Urinary bladder (tissue), 4 donors: ENCODE results near the gene WDR77. TPM values are rescaled to one million over a fixed set of nuclear protein-coding genes. Genes with fewer than 3 reads are reported as not detected.

Experiments
- DNase-seq: peaks from one replicate; pipeline ENCODE4 v3.0.0-alpha.2; 2015; ENCODE audit errors: extremely low spot score
- H3K27ac ChIP-seq: one replicate; pipeline ENCODE4 v1.5.1; 2013; ENCODE audit warnings: low read depth, mild to moderate bottlenecking, moderate library complexity
- H3K36me3 ChIP-seq: one replicate; pipeline ENCODE4 v1.6.1; 2013; ENCODE audit warnings: mild to moderate bottlenecking, moderate library complexity; ENCODE audit not compliant: insufficient read depth
- H3K4me1 ChIP-seq: one replicate; pipeline ENCODE4 v1.6.1; 2013; ENCODE audit warnings: mild to moderate bottlenecking, moderate library complexity; ENCODE audit not compliant: insufficient read depth
- H3K4me3 ChIP-seq: one replicate; pipeline ENCODE4 v1.5.1; 2013; ENCODE audit warnings: low read depth, low read length
- WGBS: extraction: QIAGEN DNeasy Blood & Tissue Kit; methylation state at CpG from one replicate; pipeline ENCODE4 v1.1.7; 2013; 5-methylcytosine and 5-hydroxymethylcytosine counted together
- polyA plus RNA-seq: library from polyadenylated mRNA; stranded (reverse); fragments of 200-250 nt; gene quantifications from one replicate; pipeline ENCODE4 v1.2.3, GENCODE V29; 2013
- total RNA-seq: library from RNA; depleted of rRNA; stranded (reverse); fragments of >200 nt; gene quantifications from one replicate; pipeline ENCODE4 v1.2.3, GENCODE V29; 2014
- donor health status: healthy with polysubstance abuse.
- donor health status: healthy.

WDR77 gene
- total and polyA plus RNA-seq, 2 donors: 21.8 to 27.3 TPM

DNA sequence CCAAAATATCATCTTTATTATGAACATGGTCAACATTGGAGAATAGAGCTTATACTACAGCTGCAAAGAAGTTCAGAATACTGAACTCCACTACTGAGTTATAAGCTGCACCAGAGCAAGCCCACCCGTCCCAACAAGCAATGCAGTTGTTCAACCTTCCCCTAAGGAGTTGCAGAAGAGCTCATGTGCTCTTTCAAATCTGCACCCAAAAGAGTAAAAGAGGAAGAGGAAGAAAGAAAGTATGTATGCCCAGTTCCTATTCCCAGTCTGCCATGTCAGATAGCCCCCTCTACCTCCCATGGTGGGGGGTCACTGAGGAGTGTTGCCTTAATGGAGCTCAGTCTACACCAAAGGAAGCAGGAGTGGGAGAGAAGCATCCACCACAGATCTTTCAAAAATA, 31.6 kb upstream of the WDR77 start:
- DNase-seq: no peak
- WGBS: 55% methylated on average over 1 of the region's 1 CpG
- Histone ChIP-seq H3K4me3 (no peak overlapping the region), H3K27ac (no peak overlapping the region), H3K4me1 (no peaks in the 10 kb centered on the region), H3K36me3 (no peaks in the 10 kb centered on the region)

DNA sequence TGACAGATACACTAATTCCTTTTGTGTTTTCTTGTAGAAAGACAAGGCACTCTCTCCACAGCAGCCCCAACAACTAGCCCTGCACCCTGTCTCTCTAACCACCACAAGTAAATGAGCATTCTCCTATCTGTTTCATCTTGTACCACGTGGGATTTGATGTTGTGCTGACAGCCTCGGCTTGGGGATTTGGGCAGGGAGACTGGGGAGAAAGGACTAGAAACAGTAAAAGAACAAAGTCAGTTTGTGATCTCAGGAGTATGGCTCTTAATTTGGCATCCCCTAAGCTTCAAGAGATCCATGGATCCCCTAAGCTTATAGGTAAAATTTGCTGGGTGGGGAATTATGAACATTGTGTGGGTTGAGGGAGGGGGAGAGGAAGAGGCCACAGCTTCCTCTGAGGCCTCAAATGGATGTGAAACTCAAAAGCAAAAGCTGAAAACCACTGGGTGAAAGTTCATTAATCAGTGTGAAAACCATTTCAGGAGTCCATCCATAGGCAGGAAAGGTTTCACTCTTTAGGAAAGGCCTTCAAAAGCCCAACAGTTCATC, 27.8 kb upstream of the WDR77 start:
- Histone ChIP-seq H3K36me3 (no peaks in the 10 kb centered on the region), H3K27ac (no peak overlapping the region), H3K4me3 (no peak overlapping the region), H3K4me1 (no peaks in the 10 kb centered on the region)
- DNase-seq: no peak
- WGBS: 42% methylated on average over 2 of the region's 2 CpGs

DNA sequence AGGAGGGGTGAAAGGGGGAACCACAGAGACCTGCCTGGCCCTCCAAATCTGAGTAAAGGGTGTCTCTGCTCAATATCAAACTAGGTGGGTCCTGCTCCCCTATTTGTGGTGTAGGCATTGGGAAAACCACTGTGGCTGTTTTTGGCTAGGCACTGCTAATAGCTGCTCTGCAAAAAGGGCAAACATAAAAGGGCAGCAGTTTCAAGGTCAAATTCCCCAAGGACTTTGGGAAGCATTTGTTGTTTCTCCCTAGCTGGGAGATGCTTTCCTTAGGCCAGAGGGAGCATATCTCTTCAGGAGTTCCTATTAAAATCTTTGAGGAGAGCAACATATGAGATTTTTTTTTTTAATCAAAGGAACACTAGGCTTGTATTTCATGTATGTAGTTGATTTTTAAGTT, 27.2 kb upstream of the WDR77 start:
- no peak overlapping the region for H3K4me3 ChIP-seq
- DNase-seq: no peak
- H3K36me3 ChIP-seq: no peaks in the 10 kb centered on the region
- H3K4me1 ChIP-seq: no peaks in the 10 kb centered on the region
- no peak overlapping the region for H3K27ac ChIP-seq

DNA sequence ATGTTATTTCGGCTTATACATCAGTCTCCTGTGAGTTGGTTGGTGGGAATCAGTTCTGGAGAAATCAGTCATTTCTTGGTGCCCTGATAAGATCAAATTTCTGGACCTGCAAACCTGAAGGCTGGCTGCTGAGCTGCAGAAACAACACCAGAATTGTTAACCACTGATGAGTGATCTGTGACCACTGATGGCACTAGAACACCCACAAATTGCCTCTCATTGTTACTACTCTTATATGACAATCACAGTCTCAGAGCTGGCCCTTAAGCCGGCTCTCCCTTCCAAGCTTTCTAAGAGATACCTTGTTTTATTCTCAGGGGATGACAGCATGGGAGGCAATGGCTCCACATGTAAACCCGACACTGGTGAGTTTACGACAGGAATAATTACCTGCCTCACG, 26.6 kb upstream of the WDR77 start:
- WGBS: 72% methylated on average over 5 of the region's 5 CpGs
- Histone ChIP-seq H3K36me3 (no peaks in the 10 kb centered on the region), H3K27ac (no peak overlapping the region), H3K4me1 (no peaks in the 10 kb centered on the region), H3K4me3 (no peak overlapping the region)
- DNase-seq: no peak

DNA sequence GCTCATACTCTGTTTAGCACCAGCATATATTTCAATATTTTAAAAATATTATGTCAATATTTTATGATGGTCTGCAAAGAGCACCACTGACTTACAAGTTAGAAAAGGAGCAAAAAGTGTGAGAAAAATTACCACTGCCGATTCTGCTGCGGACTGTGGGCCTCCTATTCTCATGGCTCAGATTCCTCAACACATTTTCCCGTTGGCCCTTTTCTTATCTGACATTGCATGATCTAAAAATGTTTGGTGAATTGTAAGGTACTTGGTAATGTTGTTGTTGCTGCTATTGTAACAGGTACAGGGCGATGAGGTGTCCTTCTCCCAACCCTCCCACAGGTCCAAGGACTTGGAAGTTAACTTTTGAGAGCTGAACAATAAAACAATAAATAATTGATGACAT, 25.5 kb upstream of the WDR77 start:
- no peak for DNase-seq
- Histone ChIP-seq H3K4me3 (no peak overlapping the region), H3K36me3 (no peaks in the 10 kb centered on the region), H3K27ac (no peak overlapping the region), H3K4me1 (no peaks in the 10 kb centered on the region)
- 74% methylated on average over 4 of the region's 4 CpGs for WGBS

DNA sequence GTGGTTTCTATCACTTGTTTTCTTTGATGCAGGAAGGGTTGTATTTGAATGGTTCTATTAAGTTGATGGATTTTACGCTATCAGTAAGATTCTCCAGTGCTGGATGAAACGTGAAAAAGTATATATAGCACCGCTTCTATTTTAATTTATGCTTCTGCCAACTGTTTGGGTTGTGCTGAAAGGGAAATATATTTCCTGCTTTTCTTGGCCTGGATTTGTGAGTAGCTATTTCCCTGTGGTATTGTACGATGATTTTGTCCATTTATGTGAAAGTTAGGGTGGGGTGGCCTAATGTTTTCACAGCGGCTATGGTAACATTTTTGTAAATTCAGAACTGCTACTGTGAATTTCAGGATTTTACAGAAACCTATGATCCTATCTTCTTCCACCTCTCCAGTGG, 25.1 kb upstream of the WDR77 start:
- Histone ChIP-seq H3K4me3 (no peak overlapping the region), H3K36me3 (no peaks in the 10 kb centered on the region), H3K4me1 (no peaks in the 10 kb centered on the region), H3K27ac (no peak overlapping the region)
- 56% methylated on average over 5 of the region's 5 CpGs for WGBS
- DNase-seq: no peak

DNA sequence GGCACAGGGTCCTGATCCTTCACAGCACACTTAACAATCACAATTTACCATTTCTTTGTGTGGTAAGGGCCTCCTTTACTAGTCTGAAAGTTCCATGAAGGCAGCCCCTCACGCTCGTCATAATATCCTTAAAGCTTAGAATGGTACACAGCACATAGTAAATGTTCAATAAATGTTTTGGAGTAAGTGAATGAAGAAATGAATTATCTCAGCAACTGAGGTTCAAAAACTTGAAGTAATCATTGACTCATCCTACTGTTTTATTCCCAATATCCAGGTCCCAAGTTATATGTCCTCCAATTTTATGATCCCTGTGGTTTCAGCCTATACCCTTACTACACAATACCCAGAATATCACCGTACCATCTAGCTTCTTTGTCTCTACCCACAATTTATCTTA, 22.5 kb upstream of the WDR77 start:
- H3K27ac ChIP-seq: no peak overlapping the region
- no peaks in the 10 kb centered on the region for H3K36me3 ChIP-seq
- H3K4me1 ChIP-seq: no peaks in the 10 kb centered on the region
- DNase-seq: no peak
- WGBS: 91% methylated on average over 3 of the region's 3 CpGs
- H3K4me3 ChIP-seq: no peak overlapping the region

DNA sequence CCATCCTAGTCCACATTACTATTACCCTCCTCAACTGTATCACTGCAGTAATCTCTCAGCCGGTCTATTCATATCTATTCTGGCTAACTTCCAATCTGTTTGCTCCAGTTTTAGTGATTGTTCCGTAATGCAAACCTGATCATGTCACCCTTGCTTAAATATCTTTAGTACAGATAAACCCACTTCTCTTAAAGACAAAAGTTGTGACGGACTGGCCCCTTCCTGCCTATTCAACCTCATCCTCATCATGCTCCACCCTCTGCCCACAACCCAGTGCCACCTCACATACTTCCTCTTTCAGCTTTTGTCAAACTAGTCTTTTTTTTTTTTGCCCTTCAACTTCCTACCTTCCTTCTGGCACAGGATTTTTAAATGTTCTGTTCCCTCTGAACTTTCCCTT, 22.0 kb upstream of the WDR77 start:
- Histone ChIP-seq H3K36me3 (no peaks in the 10 kb centered on the region), H3K4me1 (no peaks in the 10 kb centered on the region), H3K4me3 (no peak overlapping the region), H3K27ac (no peak overlapping the region)
- DNase-seq: no peak
- 57% methylated on average over 3 of the region's 3 CpGs for WGBS

DNA sequence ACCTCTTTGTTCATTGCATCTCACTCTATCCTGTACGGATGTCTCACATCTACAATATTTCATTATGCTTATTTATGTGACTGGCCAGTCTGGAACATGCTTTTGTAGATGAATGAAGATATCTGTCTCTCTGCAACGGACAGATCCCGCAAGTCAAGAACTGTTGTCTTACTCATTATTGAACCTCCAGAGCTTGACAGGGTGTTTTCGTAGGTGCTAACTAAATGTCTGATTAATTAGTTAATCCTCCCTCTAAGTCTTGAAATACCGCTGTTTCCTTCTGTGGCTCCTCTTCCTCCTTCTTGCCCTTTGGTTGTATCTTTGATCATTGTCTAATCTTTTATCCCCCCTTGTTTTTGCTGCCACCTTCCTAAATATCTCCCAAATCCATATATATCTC, 21.5 kb upstream of the WDR77 start:
- DNase-seq: no peak
- no peaks in the 10 kb centered on the region for H3K4me1 ChIP-seq
- H3K27ac ChIP-seq: no peak overlapping the region
- H3K4me3 ChIP-seq: no peak overlapping the region
- WGBS: 85% methylated on average over 5 of the region's 5 CpGs
- H3K36me3 ChIP-seq: no peaks in the 10 kb centered on the region

DNA sequence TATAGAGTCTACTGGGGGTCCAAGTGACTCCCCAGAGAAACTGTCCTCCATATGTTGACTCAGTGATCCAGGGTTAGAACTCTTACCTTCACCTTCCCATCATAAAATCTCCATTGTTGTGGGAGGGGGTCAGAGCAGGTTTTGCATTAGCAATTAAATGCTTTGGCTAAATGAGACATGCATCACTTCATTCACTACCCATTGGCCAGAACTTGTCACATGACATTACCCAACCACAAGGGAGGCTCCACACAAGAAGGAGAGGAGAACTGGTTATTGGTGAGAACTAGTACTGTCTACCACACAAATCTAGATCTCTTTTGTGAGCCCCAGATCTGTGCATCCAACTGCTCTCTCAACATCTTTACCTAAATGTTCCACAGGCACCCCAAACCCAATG, 20.5 kb upstream of the WDR77 start:
- Histone ChIP-seq H3K4me3 (no peak overlapping the region), H3K27ac (no peak overlapping the region), H3K36me3 (no peaks in the 10 kb centered on the region), H3K4me1 (no peaks in the 10 kb centered on the region)
- no peak for DNase-seq

DNA sequence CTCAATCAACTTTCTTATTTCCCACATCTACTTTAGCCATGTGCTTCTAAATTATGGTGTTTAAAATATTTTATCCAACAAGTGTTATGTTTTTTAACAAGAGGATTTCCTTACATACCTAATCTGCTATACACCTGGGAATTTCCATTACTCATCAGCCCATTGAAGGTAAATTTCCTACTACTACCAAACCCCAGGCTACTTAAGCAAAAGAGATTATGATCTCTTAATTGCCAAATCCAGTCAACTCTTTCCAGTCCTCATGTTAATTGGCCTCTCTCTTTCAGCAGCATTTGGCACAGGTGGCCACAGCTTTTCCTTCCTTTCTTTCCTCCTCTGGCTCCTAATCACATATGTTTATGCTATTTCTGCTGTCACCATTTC, 19.7 kb upstream of the WDR77 start:
- Histone ChIP-seq H3K27ac (no peak overlapping the region), H3K36me3 (no peaks in the 10 kb centered on the region), H3K4me1 (no peaks in the 10 kb centered on the region), H3K4me3 (no peak overlapping the region)
- no peak for DNase-seq

DNA sequence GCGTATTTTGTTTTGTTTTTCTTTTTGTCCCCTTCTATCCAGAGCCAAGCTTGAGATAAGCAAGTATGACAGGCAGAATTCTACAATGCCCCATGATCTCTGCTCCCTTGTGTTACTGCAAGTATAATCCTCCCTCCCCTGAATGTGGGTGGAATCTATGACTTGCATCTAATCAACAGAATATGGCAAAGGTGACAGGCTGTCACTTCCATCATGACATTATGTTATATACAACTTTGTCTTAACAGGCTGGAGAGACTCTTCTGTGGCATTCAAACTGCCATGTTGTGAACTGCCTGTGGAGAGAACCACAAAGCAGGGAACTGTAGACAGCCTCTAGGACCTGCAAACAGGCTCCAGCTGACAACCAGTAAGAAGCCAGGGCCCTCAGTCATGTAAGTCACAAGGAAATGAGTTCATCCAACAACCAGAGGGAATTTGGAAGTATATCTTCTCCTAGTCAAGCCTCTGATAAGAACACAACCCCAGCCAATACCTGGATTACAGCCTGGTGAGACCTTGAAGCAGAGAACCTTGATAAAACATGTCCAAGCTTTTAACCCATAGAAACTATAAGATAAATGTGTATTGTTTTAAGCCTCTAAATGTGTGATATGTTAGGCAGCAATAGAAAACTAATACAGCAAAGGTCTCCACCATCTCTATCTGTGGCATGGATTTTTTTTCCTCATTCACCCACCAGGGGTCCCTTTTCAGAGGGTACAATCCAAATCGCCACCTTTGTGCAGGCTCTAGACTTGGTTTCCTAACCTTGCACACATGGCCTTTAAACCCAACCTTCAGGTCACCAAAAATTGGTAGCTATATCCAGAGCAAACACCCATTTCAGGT, 19.0 kb upstream of the WDR77 start:
- no peak for DNase-seq
- 91% methylated on average over 2 of the region's 2 CpGs for WGBS
- no peaks in the 10 kb centered on the region for H3K4me1 ChIP-seq
- H3K4me3 ChIP-seq: no peak overlapping the region
- H3K36me3 ChIP-seq: no peaks in the 10 kb centered on the region
- H3K27ac ChIP-seq: no peak overlapping the region

DNA sequence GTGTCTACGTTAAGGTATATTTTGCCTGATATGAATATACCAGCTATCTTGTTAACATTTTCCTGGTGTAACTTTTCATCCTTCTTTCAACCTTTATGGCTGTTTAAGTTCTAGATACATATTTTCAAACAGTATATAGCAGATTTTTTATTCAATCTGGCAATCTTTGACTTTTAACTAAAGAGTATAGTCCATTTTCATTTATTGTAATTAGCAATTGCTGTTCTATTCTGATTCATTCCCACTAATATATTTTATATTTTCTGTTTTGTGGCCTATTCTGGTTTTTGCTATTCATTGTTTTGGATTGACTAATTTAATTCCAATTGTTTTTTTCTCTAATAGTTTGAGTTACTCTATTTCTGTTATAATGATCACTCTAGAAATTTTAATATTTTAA, 17.4 kb upstream of the WDR77 start:
- no peak for DNase-seq
- no peak overlapping the region for H3K4me3 ChIP-seq
- 0% methylated on average over 1 of the region's 1 CpG for WGBS
- no peaks in the 10 kb centered on the region for H3K36me3 ChIP-seq
- no peak overlapping the region for H3K27ac ChIP-seq
- no peaks in the 10 kb centered on the region for H3K4me1 ChIP-seq

DNA sequence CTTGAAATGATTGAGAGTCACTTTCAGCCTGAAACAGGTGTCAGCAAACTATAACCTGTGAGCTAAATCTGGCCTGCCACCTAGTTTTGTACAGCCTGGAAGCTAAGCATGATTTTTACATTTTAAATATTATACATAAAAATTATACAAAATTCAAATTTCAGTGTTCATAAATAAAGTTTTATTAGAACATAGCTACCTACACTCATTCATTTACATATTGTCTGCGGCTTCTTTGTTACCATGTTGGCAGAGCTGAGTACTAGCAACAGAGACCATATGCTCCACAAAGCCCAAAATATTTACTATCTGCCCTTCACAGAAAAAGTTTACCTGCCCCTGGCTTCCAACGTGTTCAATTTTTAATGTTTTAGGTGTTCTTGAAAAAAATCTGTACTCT, 16.7 kb upstream of the WDR77 start:
- Histone ChIP-seq H3K4me3 (no peak overlapping the region), H3K4me1 (no peaks in the 10 kb centered on the region), H3K27ac (no peak overlapping the region), H3K36me3 (no peaks in the 10 kb centered on the region)
- 90% methylated on average over 2 of the region's 2 CpGs for WGBS
- no peak for DNase-seq
